ENCODE results near the gene RUBCN. TPM values are rescaled to one million over a fixed set of nuclear protein-coding genes. Genes with fewer than 3 reads are reported as not detected.
"Not testable (repeated sequence)": the region's sequence is repeated elsewhere in the genome, so short reads cannot be mapped to it uniquely, and the experiment has no call there.

Gene RUBCN
- total RNA-seq, 2 donors from 2014 or later, result 32.3 to 32.7 TPM

GRCh38 chr3:197673170-197673569, 63.5 kb downstream of the RUBCN start:
- Histone ChIP-seq H3K36me3 (peaks cover 37% of the 10 kb centered on the region), H3K27ac (no peak overlapping the region), H3K4me3 (no peak overlapping the region), H3K4me1 (peaks cover 0 to 7% of the 10 kb centered on the region in 2 donors), H3K27me3 (no peaks in the 10 kb centered on the region), H3K9me3 (no peaks in the 10 kb centered on the region)
- TF ChIP-seq, protein P1, sequence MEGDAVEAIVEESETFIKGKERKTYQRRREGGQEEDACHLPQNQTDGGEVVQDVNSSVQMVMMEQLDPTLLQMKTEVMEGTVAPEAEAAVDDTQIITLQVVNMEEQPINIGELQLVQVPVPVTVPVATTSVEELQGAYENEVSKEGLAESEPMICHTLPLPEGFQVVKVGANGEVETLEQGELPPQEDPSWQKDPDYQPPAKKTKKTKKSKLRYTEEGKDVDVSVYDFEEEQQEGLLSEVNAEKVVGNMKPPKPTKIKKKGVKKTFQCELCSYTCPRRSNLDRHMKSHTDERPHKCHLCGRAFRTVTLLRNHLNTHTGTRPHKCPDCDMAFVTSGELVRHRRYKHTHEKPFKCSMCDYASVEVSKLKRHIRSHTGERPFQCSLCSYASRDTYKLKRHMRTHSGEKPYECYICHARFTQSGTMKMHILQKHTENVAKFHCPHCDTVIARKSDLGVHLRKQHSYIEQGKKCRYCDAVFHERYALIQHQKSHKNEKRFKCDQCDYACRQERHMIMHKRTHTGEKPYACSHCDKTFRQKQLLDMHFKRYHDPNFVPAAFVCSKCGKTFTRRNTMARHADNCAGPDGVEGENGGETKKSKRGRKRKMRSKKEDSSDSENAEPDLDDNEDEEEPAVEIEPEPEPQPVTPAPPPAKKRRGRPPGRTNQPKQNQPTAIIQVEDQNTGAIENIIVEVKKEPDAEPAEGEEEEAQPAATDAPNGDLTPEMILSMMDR (IDR thresholded peaks at IDR 0.05), result no peak
- DNase-seq (ENCODE audit: low spot score), result no peak

GRCh38 chr3:197670361-197670760, 66.3 kb downstream of the RUBCN start:
- Histone ChIP-seq H3K4me3 (no peak overlapping the region), H3K36me3 (peaks cover 22% of the 10 kb centered on the region), H3K4me1 (no peaks in the 10 kb centered on the region), H3K27ac (no peak overlapping the region), H3K27me3 (no peaks in the 10 kb centered on the region), H3K9me3 (no peaks in the 10 kb centered on the region)
- no peak for DNase-seq (ENCODE audit: low spot score)
- TF ChIP-seq, protein P1 (IDR thresholded peaks at IDR 0.05), result no peak

GRCh38 chr3:197667968-197668367, 68.7 kb downstream of the RUBCN start:
- Histone ChIP-seq H3K4me3 (no peak overlapping the region), H3K27ac (no peak overlapping the region), H3K36me3 (no peaks in the 10 kb centered on the region), H3K4me1 (peaks cover 0 to 4% of the 10 kb centered on the region in 2 donors), H3K27me3 (no peaks in the 10 kb centered on the region), H3K9me3 (no peaks in the 10 kb centered on the region)
- TF ChIP-seq, protein P1 (IDR thresholded peaks at IDR 0.05), result no peak
- DNase-seq (ENCODE audit: low spot score), result no peak

DNA sequence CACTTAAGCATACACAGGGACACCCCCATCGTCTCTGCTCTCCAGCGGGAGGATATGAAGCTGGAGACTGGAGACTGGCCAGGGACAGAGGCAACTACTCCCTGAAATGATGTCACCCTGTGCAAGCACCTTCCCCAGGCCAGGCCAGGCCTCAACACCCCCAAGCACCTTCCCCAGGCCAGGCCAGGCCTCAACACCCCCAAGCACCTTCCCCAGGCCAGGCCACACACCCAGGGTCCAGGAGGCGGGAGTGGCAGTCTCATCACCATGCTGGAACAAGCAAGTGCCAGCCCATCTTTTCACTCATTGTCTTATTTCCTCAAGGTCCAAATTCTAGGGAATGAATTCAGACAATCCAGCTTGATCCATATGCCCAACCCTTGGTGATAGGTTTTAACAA, 69.4 kb downstream of the RUBCN start:
- not testable (repeated sequence) for DNase-seq (ENCODE audit: low spot score); H3K27me3 ChIP-seq; H3K36me3 ChIP-seq; H3K27ac ChIP-seq; H3K4me1 ChIP-seq; H3K9me3 ChIP-seq; H3K4me3 ChIP-seq

- not testable (repeated sequence) for DNase-seq (ENCODE audit: low spot score); H3K27ac ChIP-seq; H3K4me1 ChIP-seq; H3K27me3 ChIP-seq; H3K9me3 ChIP-seq; H3K4me3 ChIP-seq; H3K36me3 ChIP-seq
These were observed 70.4 kb downstream of the RUBCN start for GRCh38 chr3:197666221-197666842.

DNA sequence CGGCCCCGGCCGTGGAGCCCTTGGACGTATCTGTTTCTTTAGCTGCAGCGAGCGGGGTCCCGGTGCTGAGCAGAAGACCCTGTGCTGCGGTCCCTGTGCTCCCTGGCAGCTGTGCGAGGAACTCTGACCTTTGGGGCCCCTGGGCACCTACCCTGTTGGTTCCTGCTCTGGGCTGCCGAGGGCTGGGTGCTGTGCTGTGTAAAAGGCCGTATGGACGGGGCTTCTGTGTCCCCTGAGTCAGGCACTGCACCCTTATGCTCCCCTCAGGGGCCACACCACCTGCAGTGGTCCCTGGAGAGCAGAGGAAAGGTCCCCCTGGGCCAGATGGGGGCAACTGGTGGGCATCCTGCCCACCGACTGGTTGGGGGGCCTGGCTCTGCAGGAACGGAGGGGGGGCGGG, 71.2 kb downstream of the RUBCN start:
- not testable (repeated sequence) for DNase-seq (ENCODE audit: low spot score); H3K36me3 ChIP-seq; H3K4me3 ChIP-seq; H3K27ac ChIP-seq; H3K27me3 ChIP-seq; H3K4me1 ChIP-seq; H3K9me3 ChIP-seq

GRCh38 chr3:197665142-197665491, 71.6 kb downstream of the RUBCN start:
- H3K36me3 ChIP-seq; H3K27me3 ChIP-seq; DNase-seq (ENCODE audit: low spot score); H3K9me3 ChIP-seq; H3K4me1 ChIP-seq; H3K27ac ChIP-seq: not testable (repeated sequence)
- H3K4me3 ChIP-seq, result peak overlapping the region; percentile 23 to 49

DNA sequence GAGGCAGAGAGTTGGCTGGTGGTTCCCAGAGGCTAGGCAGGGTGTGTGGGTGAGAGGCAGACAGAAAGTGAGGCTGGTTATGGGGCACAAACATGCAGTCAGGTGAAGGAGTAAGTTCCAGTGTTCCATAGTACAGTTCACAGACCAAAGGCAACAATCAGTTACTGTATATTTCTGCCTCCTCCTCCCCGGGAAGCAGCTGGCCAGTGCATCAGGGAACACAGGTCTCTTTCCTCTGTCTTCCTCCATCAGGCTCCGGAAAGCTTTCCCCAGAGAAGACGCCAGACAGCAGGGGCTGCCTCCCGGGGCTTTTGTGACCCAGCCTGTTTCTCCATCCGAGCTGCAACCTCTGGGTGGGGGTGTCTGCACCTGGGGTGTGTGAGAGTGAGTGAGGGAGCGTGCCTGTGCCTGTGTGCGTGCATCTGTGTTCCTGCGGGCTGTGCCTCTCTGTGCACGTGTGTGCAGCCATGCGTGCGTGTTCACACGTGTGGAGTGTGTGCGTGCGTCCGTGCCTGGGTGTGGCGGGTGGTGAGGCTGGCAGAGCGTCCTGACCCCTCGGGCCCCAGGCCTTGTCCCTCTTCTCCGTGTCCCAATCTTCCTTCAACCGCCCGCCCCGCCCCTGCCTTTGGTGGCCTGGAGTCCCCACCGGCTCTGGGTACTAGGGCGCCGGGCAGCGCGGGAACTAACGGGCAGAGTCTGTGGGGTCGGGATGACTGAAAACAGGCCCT, 72.1 kb downstream of the RUBCN start:
- DNase-seq (ENCODE audit: low spot score); H3K27me3 ChIP-seq; H3K9me3 ChIP-seq; H3K4me1 ChIP-seq; H3K27ac ChIP-seq; H3K36me3 ChIP-seq: not testable (repeated sequence)
- H3K4me3 ChIP-seq, result peak overlapping the region; percentile 23 to 49

- not testable (repeated sequence) for H3K4me1 ChIP-seq; H3K36me3 ChIP-seq; DNase-seq (ENCODE audit: low spot score); H3K27ac ChIP-seq; H3K4me3 ChIP-seq; H3K9me3 ChIP-seq; H3K27me3 ChIP-seq
These were observed 73.2 kb downstream of the RUBCN start for GRCh38 chr3:197663367-197664140.

DNA sequence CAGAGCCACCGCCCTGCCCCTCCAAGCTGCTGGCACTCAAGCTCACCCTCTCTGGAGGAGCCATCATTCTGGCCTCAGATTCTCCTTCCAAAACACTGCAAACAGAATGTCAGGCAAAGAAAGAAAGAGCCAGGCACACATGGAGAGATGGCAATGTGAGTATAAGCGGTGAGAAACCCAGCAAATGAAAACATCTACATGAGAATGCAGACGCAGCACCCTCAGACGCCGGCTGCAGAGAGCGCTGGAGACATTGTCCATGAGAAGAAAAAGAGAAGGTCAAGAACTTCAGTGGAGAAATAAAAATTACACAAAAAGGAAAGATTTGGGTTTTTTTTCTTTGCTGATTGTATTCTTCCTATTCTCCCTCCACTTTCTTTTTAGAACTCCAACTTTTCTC, 74.4 kb downstream of the RUBCN start:
- not testable (repeated sequence) for H3K36me3 ChIP-seq; H3K9me3 ChIP-seq; DNase-seq (ENCODE audit: low spot score); H3K4me3 ChIP-seq; H3K4me1 ChIP-seq; H3K27me3 ChIP-seq; H3K27ac ChIP-seq

DNA sequence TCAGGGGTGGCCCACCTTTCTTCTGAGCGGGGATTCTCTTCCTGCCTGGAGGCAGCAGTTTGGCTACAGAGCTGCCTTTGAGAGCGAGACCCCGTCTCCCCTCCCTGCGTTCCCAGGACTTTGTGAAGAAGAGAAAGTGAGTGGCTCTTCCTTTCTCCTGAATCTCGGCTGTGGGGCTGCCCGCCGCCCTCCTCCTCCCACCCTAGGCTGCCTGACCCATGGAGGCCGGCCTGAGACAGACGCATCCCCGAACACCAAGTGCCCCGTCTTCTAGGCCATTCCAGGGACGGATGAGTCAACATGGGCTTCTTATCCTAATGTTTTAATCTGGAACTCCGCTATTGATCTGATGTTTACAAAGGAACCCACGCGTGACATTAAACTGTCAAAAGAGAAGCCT, 74.8 kb downstream of the RUBCN start:
- H3K4me1 ChIP-seq; DNase-seq (ENCODE audit: low spot score); H3K27ac ChIP-seq; H3K36me3 ChIP-seq; H3K4me3 ChIP-seq; H3K27me3 ChIP-seq; H3K9me3 ChIP-seq: not testable (repeated sequence)
